ENCODE measurements around the gene COL23A1. TPM values are rescaled to one million over a fixed set of nuclear protein-coding genes. Genes with fewer than 3 reads are reported as not detected.

COL23A1 gene
- total RNA-seq, 2 experiments from 2014 or later: 0.11 TPM; not detected in 1

DNA sequence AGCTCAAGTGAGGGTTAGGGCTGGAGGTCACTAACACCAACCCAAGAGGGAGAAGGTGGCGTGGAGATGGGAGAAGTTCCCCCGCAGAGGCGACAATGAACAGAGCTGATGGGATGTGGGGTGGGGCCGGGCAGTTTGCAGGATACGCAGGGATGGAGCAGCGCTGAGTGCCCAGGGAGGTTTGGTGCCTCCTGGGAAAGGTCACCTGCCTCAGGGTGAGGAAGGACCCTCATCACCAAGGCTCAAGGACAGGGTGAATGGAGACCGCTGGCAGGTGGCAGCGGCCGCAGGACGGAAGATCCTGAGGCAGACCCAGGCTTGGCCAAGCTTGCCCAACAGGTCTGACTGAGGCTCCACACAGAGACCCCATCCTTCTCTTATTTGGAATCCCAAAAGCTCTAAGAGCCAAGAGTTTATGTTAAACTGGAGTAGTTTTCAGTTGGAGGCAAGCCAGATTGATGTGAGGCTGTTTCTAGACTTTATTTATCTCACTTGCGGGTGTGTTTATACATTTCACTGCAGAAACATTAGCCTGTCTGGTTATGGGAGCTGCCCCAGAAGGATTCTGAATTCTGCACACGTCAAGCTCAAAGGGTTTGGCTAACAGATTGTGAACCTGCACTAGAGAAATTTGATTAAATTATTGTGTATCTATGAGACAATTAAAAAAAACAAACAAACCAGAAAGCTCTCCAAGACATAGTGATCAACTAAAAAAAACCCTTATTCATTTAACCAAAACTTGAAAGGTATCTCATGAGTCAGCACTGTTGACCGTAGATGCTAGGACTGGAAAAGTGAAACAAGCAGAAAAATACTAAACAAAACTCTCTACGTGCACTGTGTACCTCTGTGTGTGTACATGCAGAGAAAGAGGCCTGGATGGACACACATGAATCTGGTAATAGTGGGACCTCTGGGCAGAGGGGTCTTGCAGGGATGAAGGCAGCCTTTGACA is 211.4 kb downstream of the COL23A1 start:
- no peak overlapping the region for H3K4me3 Mint-ChIP-seq
- no peak overlapping the region for H3K27ac Mint-ChIP-seq
- TF ChIP-seq, protein P1, sequence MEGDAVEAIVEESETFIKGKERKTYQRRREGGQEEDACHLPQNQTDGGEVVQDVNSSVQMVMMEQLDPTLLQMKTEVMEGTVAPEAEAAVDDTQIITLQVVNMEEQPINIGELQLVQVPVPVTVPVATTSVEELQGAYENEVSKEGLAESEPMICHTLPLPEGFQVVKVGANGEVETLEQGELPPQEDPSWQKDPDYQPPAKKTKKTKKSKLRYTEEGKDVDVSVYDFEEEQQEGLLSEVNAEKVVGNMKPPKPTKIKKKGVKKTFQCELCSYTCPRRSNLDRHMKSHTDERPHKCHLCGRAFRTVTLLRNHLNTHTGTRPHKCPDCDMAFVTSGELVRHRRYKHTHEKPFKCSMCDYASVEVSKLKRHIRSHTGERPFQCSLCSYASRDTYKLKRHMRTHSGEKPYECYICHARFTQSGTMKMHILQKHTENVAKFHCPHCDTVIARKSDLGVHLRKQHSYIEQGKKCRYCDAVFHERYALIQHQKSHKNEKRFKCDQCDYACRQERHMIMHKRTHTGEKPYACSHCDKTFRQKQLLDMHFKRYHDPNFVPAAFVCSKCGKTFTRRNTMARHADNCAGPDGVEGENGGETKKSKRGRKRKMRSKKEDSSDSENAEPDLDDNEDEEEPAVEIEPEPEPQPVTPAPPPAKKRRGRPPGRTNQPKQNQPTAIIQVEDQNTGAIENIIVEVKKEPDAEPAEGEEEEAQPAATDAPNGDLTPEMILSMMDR (IDR thresholded peaks at IDR 0.05): no peak
- no peaks in the 10 kb centered on the region for H3K27me3 Mint-ChIP-seq
- no peaks in the 10 kb centered on the region for H3K9me3 Mint-ChIP-seq
- DNase-seq: no peak
- no peaks in the 10 kb centered on the region for H3K4me1 Mint-ChIP-seq (ENCODE audit: low read depth)
- H3K36me3 Mint-ChIP-seq (ENCODE audit: low read depth): no peaks in the 10 kb centered on the region
- POLR2A ChIA-PET: no interaction called here
- ATAC-seq: no peak
- intact Hi-C loops (cut with micrococcal nuclease): no loop called here
- CTCF ChIA-PET: interaction anchor here (0.8 kb wide), 1 partner anchor 143 kb away, joined by 3 read pairs; no protein-coding TSS in a partner anchor

DNA sequence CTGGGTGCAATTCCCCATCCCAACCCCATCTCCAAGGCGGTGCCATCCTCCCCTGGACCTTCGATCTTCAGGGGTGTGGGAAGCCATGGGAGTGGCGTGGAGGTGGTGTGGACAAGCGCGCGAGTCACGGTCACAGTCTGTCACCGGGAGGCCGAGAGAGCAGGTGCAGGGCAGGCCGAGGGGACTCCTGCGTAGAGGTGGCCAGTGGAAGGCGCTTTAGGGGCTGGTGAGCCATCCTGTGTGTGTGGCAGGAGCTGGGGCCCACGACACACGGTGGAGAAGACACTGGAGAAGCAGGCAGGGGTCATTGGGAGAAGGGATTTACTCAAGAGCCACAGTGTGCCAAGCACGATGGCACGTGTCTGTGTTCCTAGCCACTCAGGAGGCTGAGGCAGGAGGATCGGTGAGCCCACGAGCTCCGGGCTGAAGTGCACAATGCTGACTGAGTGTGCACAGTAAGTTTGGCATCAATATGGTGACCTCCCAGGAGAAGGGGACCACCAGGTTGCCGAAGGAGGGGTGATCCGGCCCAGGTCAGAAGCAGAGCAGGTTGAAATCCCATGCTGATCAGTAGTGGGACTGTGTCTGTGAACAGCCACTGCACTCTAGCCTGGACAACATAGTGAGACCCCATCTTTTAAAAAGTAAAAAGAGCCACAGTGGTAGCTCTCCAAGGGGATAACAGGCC is 212.5 kb downstream of the COL23A1 start:
- ChIA-PET POLR2A (no interaction called here), CTCF (no interaction called here)
- ATAC-seq (no peak), DNase-seq (no peak)
- intact Hi-C loops (cut with micrococcal nuclease): no loop called here
- Mint-ChIP-seq H3K4me3 (no peak overlapping the region), H3K9me3 (no peaks in the 10 kb centered on the region), H3K27me3 (no peaks in the 10 kb centered on the region), H3K27ac (no peak overlapping the region), H3K36me3 (ENCODE audit: low read depth) (no peaks in the 10 kb centered on the region), H3K4me1 (ENCODE audit: low read depth) (no peaks in the 10 kb centered on the region)
- TF ChIP-seq, protein P1 (IDR thresholded peaks at IDR 0.05): no peak

DNA sequence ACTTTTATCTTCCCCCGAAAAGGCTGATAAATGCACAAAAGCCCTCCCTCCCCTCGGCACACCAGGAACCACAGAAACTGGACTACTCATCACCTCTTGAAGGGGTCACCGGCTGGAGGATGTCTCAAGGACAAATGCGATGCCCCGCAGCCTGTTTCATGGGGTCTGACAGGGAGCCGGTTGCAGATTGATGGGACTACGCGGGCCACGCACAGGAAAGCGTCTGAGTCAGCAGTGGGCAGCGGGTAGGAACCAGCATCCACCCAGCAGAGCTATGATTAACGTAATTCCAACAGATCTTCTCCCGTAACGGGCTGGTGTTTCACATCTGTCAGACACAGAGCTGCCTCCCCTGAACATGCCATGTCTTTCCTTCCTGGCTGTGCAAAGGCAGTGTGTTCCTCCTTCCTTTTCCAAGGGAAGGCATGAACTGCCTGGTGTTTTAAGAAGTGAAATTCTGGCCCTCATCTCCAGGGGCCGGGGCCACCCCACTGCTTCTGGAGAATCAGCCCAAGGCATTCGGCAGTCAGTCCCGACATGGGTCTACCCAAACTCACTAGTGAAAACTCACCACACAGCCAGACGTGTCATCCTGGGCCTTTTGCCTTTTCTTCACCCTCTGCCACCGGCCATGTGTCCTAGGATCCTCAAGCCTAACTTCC is 213.1 kb downstream of the COL23A1 start:
- TF ChIP-seq, protein P1 (IDR thresholded peaks at IDR 0.05): no peak
- H3K9me3 Mint-ChIP-seq: no peaks in the 10 kb centered on the region
- no peak for DNase-seq
- no peak overlapping the region for H3K4me3 Mint-ChIP-seq
- H3K27ac Mint-ChIP-seq: no peak overlapping the region
- no peaks in the 10 kb centered on the region for H3K27me3 Mint-ChIP-seq
- no peaks in the 10 kb centered on the region for H3K36me3 Mint-ChIP-seq (ENCODE audit: low read depth)
- H3K4me1 Mint-ChIP-seq (ENCODE audit: low read depth): no peaks in the 10 kb centered on the region
- ChIA-PET POLR2A (no interaction called here), CTCF (no interaction called here)
- intact Hi-C loops (cut with micrococcal nuclease): no loop called here
- ATAC-seq: no peak

DNA sequence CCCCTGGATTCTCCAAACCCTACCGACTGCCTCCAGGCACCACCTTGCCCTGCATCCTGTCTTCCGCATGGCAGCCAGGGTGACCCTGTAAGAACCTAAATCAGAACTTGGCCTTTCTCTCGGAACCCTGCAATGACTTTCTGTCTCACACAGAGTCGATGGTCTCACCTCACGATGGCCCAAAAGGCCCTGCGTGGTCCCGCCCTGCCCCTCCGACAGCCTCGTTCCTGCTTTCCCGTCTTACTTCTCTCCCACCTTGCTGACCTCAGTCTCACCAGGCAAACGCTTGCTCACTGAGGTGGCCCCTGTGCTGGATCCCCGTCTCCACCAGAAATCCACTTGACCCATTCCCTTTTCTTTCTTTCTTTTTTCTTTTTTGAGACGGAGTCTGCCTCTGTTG is 214.8 kb downstream of the COL23A1 start:
- DNase-seq: no peak
- no peaks in the 10 kb centered on the region for H3K36me3 Mint-ChIP-seq (ENCODE audit: low read depth)

More for the DNA sequence above, 214.8 kb downstream of the COL23A1 start:
- Mint-ChIP-seq H3K27ac (no peak overlapping the region), H3K27me3 (no peaks in the 10 kb centered on the region), H3K4me3 (no peak overlapping the region), H3K4me1 (ENCODE audit: low read depth) (no peaks in the 10 kb centered on the region), H3K9me3 (no peaks in the 10 kb centered on the region)
- TF ChIP-seq, protein P1 (IDR thresholded peaks at IDR 0.05): no peak
- ATAC-seq: no peak
- intact Hi-C loops (cut with micrococcal nuclease): no loop called here
- POLR2A ChIA-PET: no interaction called here
- CTCF ChIA-PET: no interaction called here
